ENCODE results near the gene CRAT.
"Not testable (repeated sequence)": the region's sequence is repeated elsewhere in the genome, so short reads cannot be mapped to it uniquely, and the experiment has no call there.

Gene CRAT

GRCh38 chr9:129112526-129112925 is 1.9 kb upstream of the CRAT start:
- H2BK15ac ChIP-seq (ENCODE audit: low read depth, poor library complexity, severe bottlenecking); H2BK120ac ChIP-seq (ENCODE audit: low read depth, low read length); H2AK5ac ChIP-seq (ENCODE audit: low read length, severe bottlenecking); H3K27ac ChIP-seq (ENCODE audit: low read length, poor library complexity, severe bottlenecking); H3K4ac ChIP-seq (ENCODE audit: low read depth in 1 of 2, low read length in 2 of 2); H4K8ac ChIP-seq (ENCODE audit: low read length); H4K91ac ChIP-seq (ENCODE audit: low read length); H2BK12ac ChIP-seq (ENCODE audit: low read length in 2 of 2); H3K14ac ChIP-seq (ENCODE audit: low read length in 2 of 2); H3K18ac ChIP-seq (ENCODE audit: low read depth in 1 of 2, low read length in 2 of 2); H2AFZ ChIP-seq (ENCODE audit: low read depth, low read length); H3K9me3 ChIP-seq (ENCODE audit: control insufficient read depth, low read length); DNase-seq; H3K23ac ChIP-seq (ENCODE audit: low read length in 2 of 2); H3K27me3 ChIP-seq (ENCODE audit: control insufficient read depth in 1 of 2, insufficient read depth in 1 of 2, low read length in 2 of 2); H2BK5ac ChIP-seq (ENCODE audit: low read depth, low read length, poor library complexity, severe bottlenecking): not testable (repeated sequence)
- 95% methylated on average over 17 of the region's 17 CpGs for WGBS
- Histone ChIP-seq H3K9ac (ENCODE audit: low read length) (peak overlapping the region; percentile 93), H3K4me3 (ENCODE audit: insufficient read depth in 1 of 2, low read depth in 1 of 2, low read length in 2 of 2) (peak overlapping the region in 1 of 2 experiments; percentile 95), H3K4me1 (ENCODE audit: control insufficient read depth, insufficient read depth, low read depth, low read length) (peaks cover 16% of the 10 kb centered on the region), H3K4me2 (ENCODE audit: low read length, poor library complexity, severe bottlenecking) (peak overlapping the region; percentile 82), H3K79me1 (replicated peaks; ENCODE audit: low read length, poor library complexity, severe bottlenecking) (peaks cover 21% of the 10 kb centered on the region), H3K36me3 (ENCODE audit: control insufficient read depth in 1 of 2, insufficient read depth in 2 of 2, low read depth in 1 of 2, low read length in 2 of 2) (peaks cover 11 to 17% of the 10 kb centered on the region in 2 experiments)

DNA sequence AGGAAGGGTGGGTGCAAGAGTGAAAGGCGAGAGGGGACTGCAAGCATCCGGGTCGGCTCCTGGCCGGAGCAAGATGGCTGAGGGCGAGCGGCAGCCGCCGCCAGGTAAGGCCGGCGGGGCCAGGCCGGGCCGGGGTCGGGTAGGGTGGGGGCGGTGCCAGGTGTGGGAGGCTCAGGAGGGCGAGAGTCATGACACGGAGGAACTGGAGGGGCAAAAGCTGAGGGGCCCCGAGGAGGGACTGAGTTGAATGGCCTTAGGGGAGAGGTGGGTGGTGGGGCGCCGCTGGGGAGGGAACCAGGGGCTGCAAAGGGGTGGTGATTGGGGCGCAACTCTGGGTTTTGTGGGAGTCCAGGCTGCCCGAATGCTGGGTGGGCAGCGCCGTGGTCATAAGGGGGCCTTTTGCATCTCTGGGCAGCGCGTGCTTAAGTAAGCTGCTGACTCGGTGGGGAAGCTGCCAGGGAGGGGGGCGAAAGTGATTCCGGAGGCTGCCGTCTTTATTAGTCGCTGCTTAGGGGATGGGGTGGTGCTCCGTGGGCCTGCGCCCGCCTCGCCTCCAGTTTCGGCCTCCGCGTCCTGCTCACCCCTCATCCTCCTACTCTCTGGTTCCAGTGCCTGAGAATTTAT is 1.0 kb upstream of the CRAT start:
- H2BK12ac ChIP-seq (ENCODE audit: low read length in 2 of 2): no peak overlapping the region
- H3K4me2 ChIP-seq (ENCODE audit: low read length, poor library complexity, severe bottlenecking): peak overlapping the region; percentile 82
- no peaks in the 10 kb centered on the region for H3K27me3 ChIP-seq (ENCODE audit: control insufficient read depth in 1 of 2, insufficient read depth in 1 of 2, low read length in 2 of 2)
- peaks cover 20 to 24% of the 10 kb centered on the region in 2 experiments for H3K36me3 ChIP-seq (ENCODE audit: control insufficient read depth in 1 of 2, insufficient read depth in 2 of 2, low read depth in 1 of 2, low read length in 2 of 2)
- H4K91ac ChIP-seq (ENCODE audit: low read length): peak overlapping the region; percentile 34
- H3K9ac ChIP-seq (ENCODE audit: low read length): peak overlapping the region; percentile 93
- H2AFZ ChIP-seq (ENCODE audit: low read depth, low read length): peak overlapping the region; percentile 15
- peak overlapping the region; percentile 75 to 91 for H3K18ac ChIP-seq (ENCODE audit: low read depth in 1 of 2, low read length in 2 of 2)
- WGBS: under 1% methylated on average over 25 of the region's 37 CpGs
- H3K4ac ChIP-seq (ENCODE audit: low read depth in 1 of 2, low read length in 2 of 2): peak overlapping the region; percentile 22 to 92
- DNase-seq: peak; percentile 62
- peaks cover 16% of the 10 kb centered on the region for H3K4me1 ChIP-seq (ENCODE audit: control insufficient read depth, insufficient read depth, low read depth, low read length)
- peak overlapping the region; percentile 96 for H3K27ac ChIP-seq (ENCODE audit: low read length, poor library complexity, severe bottlenecking)
- peak overlapping the region in 1 of 2 experiments; percentile 53 for H3K14ac ChIP-seq (ENCODE audit: low read length in 2 of 2)
- H3K4me3 ChIP-seq (ENCODE audit: insufficient read depth in 1 of 2, low read depth in 1 of 2, low read length in 2 of 2): peak overlapping the region; percentile 81 to 95
- peak overlapping the region in 1 of 2 experiments; percentile 23 for H3K23ac ChIP-seq (ENCODE audit: low read length in 2 of 2)
- peak overlapping the region; percentile 44 for H2BK15ac ChIP-seq (ENCODE audit: low read depth, poor library complexity, severe bottlenecking)
- peak overlapping the region; percentile 81 for H4K8ac ChIP-seq (ENCODE audit: low read length)
- H2BK5ac ChIP-seq (ENCODE audit: low read depth, low read length, poor library complexity, severe bottlenecking): peak overlapping the region; percentile 33
- H2AK5ac ChIP-seq (ENCODE audit: low read length, severe bottlenecking): no peak overlapping the region
- peaks cover 23% of the 10 kb centered on the region for H3K79me1 ChIP-seq (replicated peaks; ENCODE audit: low read length, poor library complexity, severe bottlenecking)
- H2BK120ac ChIP-seq (ENCODE audit: low read depth, low read length): peak overlapping the region; percentile 45
- no peaks in the 10 kb centered on the region for H3K9me3 ChIP-seq (ENCODE audit: control insufficient read depth, low read length)

- H3K4me2 ChIP-seq (ENCODE audit: low read length, poor library complexity, severe bottlenecking): peak overlapping the region; percentile 96
- H3K14ac ChIP-seq (ENCODE audit: low read length in 2 of 2): peak overlapping the region in 1 of 2 experiments; percentile 87
- H2AK5ac ChIP-seq (ENCODE audit: low read length, severe bottlenecking): no peak overlapping the region
- H3K27ac ChIP-seq (ENCODE audit: low read length, poor library complexity, severe bottlenecking): no peak overlapping the region
- 6% methylated on average over 48 of the region's 64 CpGs for WGBS
- peak overlapping the region; percentile 15 for H2BK15ac ChIP-seq (ENCODE audit: low read depth, poor library complexity, severe bottlenecking)
- no peaks in the 10 kb centered on the region for H3K9me3 ChIP-seq (ENCODE audit: control insufficient read depth, low read length)
- peaks cover 35 to 37% of the 10 kb centered on the region in 2 experiments for H3K36me3 ChIP-seq (ENCODE audit: control insufficient read depth in 1 of 2, insufficient read depth in 2 of 2, low read depth in 1 of 2, low read length in 2 of 2)
- peak overlapping the region; percentile 85 for H2AFZ ChIP-seq (ENCODE audit: low read depth, low read length)
- peak overlapping the region; percentile 7 for H2BK12ac ChIP-seq (ENCODE audit: low read length in 2 of 2)
- peak overlapping the region; percentile 38 for H2BK120ac ChIP-seq (ENCODE audit: low read depth, low read length)
- peak overlapping the region; percentile 29 to 81 for H3K4ac ChIP-seq (ENCODE audit: low read depth in 1 of 2, low read length in 2 of 2)
- peak overlapping the region; percentile 40 for H4K91ac ChIP-seq (ENCODE audit: low read length)
- peaks cover 13% of the 10 kb centered on the region for H3K4me1 ChIP-seq (ENCODE audit: control insufficient read depth, insufficient read depth, low read depth, low read length)
- H2BK5ac ChIP-seq (ENCODE audit: low read depth, low read length, poor library complexity, severe bottlenecking): peak overlapping the region; percentile 39
- H3K23ac ChIP-seq (ENCODE audit: low read length in 2 of 2): peak overlapping the region in 1 of 2 experiments; percentile 45
- peak overlapping the region; percentile 78 to 99 for H3K4me3 ChIP-seq (ENCODE audit: insufficient read depth in 1 of 2, low read depth in 1 of 2, low read length in 2 of 2)
- peak; percentile 70 for DNase-seq
- H3K27me3 ChIP-seq (ENCODE audit: control insufficient read depth in 1 of 2, insufficient read depth in 1 of 2, low read length in 2 of 2): no peaks in the 10 kb centered on the region
- H3K79me1 ChIP-seq (replicated peaks; ENCODE audit: low read length, poor library complexity, severe bottlenecking): peaks cover 30% of the 10 kb centered on the region
- H3K18ac ChIP-seq (ENCODE audit: low read depth in 1 of 2, low read length in 2 of 2): peak overlapping the region; percentile 31 to 76
- H4K8ac ChIP-seq (ENCODE audit: low read length): peak overlapping the region; percentile 71
- peak overlapping the region; percentile 91 for H3K9ac ChIP-seq (ENCODE audit: low read length)
Measured at GRCh38 chr9:129109952-129110739, 447 bp downstream of the CRAT start.

GRCh38 chr9:129109537-129109903 is 1.1 kb downstream of the CRAT start:
- Histone ChIP-seq H3K18ac (ENCODE audit: low read depth in 1 of 2, low read length in 2 of 2) (no peak overlapping the region), H2AK5ac (ENCODE audit: low read length, severe bottlenecking) (no peak overlapping the region), H3K9ac (ENCODE audit: low read length) (peak overlapping the region; percentile 91), H3K4me3 (ENCODE audit: insufficient read depth in 1 of 2, low read depth in 1 of 2, low read length in 2 of 2) (peak overlapping the region in 1 of 2 experiments; percentile 99), H2BK5ac (ENCODE audit: low read depth, low read length, poor library complexity, severe bottlenecking) (no peak overlapping the region), H3K4ac (ENCODE audit: low read depth in 1 of 2, low read length in 2 of 2) (no peak overlapping the region), H3K4me2 (ENCODE audit: low read length, poor library complexity, severe bottlenecking) (no peak overlapping the region), H3K79me1 (replicated peaks; ENCODE audit: low read length, poor library complexity, severe bottlenecking) (peaks cover 30% of the 10 kb centered on the region), H3K23ac (ENCODE audit: low read length in 2 of 2) (no peak overlapping the region), H2AFZ (ENCODE audit: low read depth, low read length) (no peak overlapping the region), H4K8ac (ENCODE audit: low read length) (no peak overlapping the region), H3K27ac (ENCODE audit: low read length, poor library complexity, severe bottlenecking) (no peak overlapping the region), H3K14ac (ENCODE audit: low read length in 2 of 2) (peak overlapping the region in 1 of 2 experiments; percentile 6), H4K91ac (ENCODE audit: low read length) (no peak overlapping the region), H3K4me1 (ENCODE audit: control insufficient read depth, insufficient read depth, low read depth, low read length) (peaks cover 13% of the 10 kb centered on the region), H3K36me3 (ENCODE audit: control insufficient read depth in 1 of 2, insufficient read depth in 2 of 2, low read depth in 1 of 2, low read length in 2 of 2) (peaks cover 36 to 37% of the 10 kb centered on the region in 2 experiments), H3K27me3 (ENCODE audit: control insufficient read depth in 1 of 2, insufficient read depth in 1 of 2, low read length in 2 of 2) (no peaks in the 10 kb centered on the region), H2BK120ac (ENCODE audit: low read depth, low read length) (no peak overlapping the region), H2BK15ac (ENCODE audit: low read depth, poor library complexity, severe bottlenecking) (no peak overlapping the region), H2BK12ac (ENCODE audit: low read length in 2 of 2) (no peak overlapping the region), H3K9me3 (ENCODE audit: control insufficient read depth, low read length) (no peaks in the 10 kb centered on the region)
- 76% methylated on average over 7 of the region's 7 CpGs for WGBS
- DNase-seq: peak; percentile 34
